ENCODE data around the gene KRTAP4-11. TPM values are rescaled to one million over a fixed set of nuclear protein-coding genes. Genes with fewer than 3 reads are reported as not detected.

Gene KRTAP4-11
- total RNA-seq, 2 experiments from 2014 or later, result not detected

- H3K4me3 ChIP-seq (ENCODE audit: low read length), result no peak overlapping the region
- no peak overlapping the region for H3K4me3 Mint-ChIP-seq
- H3K36me3 ChIP-seq (ENCODE audit: insufficient read depth, low read length), result no peaks in the 10 kb centered on the region
- H3K36me3 Mint-ChIP-seq (ENCODE audit: low read depth), result no peaks in the 10 kb centered on the region
- H3K27ac ChIP-seq (ENCODE audit: low read depth in 1 of 2, low read length in 2 of 2), result no peak overlapping the region
- no peaks in the 10 kb centered on the region for H3K9me3 Mint-ChIP-seq
- H3K4me1 Mint-ChIP-seq (ENCODE audit: low read depth), result peaks cover 4% of the 10 kb centered on the region
- TF ChIP-seq CTCF (IDR thresholded peaks at IDR 0.05), result no peak
- H3K27ac Mint-ChIP-seq, result no peak overlapping the region
- H3K27me3 Mint-ChIP-seq, result peaks cover 22% of the 10 kb centered on the region
- H3K9me3 ChIP-seq (ENCODE audit: control insufficient read depth in 1 of 2, insufficient read depth in 1 of 2, low read length in 2 of 2), result no peaks in the 10 kb centered on the region
- intact Hi-C loops (cut with DNase I, micrococcal nuclease), result no loop called here
- no peak for ATAC-seq (ENCODE audit: poor library complexity)
- no peaks in the 10 kb centered on the region for H3K27me3 ChIP-seq (ENCODE audit: control insufficient read depth in 1 of 2, insufficient read depth in 2 of 2, low read length in 2 of 2)
- CTCF ChIA-PET, result no interaction called here
- no peaks in the 10 kb centered on the region for H3K4me1 ChIP-seq (ENCODE audit: insufficient read depth, low read length)
- POLR2A ChIA-PET, result no interaction called here
- no peak for DNase-seq
These were observed 35.7 kb upstream of the KRTAP4-11 start for GRCh38 chr17:41153856-41154255.

GRCh38 chr17:41151525-41151924, 33.4 kb upstream of the KRTAP4-11 start:
- TF ChIP-seq CTCF (IDR thresholded peaks at IDR 0.05), result no peak
- DNase-seq (no peak), ATAC-seq (ENCODE audit: poor library complexity) (no peak)
- ChIA-PET POLR2A (interaction anchor here (0.7 kb wide), 1 partner anchor 27 kb away, joined by 3 read pairs; the partner anchor contains the start of gene KRTAP4-12), CTCF (no interaction called here)
- H3K36me3 Mint-ChIP-seq (ENCODE audit: low read depth), result no peaks in the 10 kb centered on the region
- Histone ChIP-seq H3K27me3 (ENCODE audit: control insufficient read depth in 1 of 2, insufficient read depth in 2 of 2, low read length in 2 of 2) (no peaks in the 10 kb centered on the region), H3K27ac (ENCODE audit: low read depth in 1 of 2, low read length in 2 of 2) (no peak overlapping the region), H3K9me3 (ENCODE audit: control insufficient read depth in 1 of 2, insufficient read depth in 1 of 2, low read length in 2 of 2) (no peaks in the 10 kb centered on the region), H3K4me3 (ENCODE audit: low read length) (no peak overlapping the region), H3K36me3 (ENCODE audit: insufficient read depth, low read length) (no peaks in the 10 kb centered on the region), H3K4me1 (ENCODE audit: insufficient read depth, low read length) (no peaks in the 10 kb centered on the region)
- no peak overlapping the region for H3K4me3 Mint-ChIP-seq
- peaks cover 4% of the 10 kb centered on the region for H3K4me1 Mint-ChIP-seq (ENCODE audit: low read depth)
- no peak overlapping the region for H3K27ac Mint-ChIP-seq
- H3K27me3 Mint-ChIP-seq, result peaks cover 18% of the 10 kb centered on the region
- H3K9me3 Mint-ChIP-seq, result no peaks in the 10 kb centered on the region
- intact Hi-C loops (cut with DNase I, micrococcal nuclease), result no loop called here

GRCh38 chr17:41150026-41150425, 31.9 kb upstream of the KRTAP4-11 start:
- no peaks in the 10 kb centered on the region for H3K36me3 Mint-ChIP-seq (ENCODE audit: low read depth)
- Histone ChIP-seq H3K36me3 (ENCODE audit: insufficient read depth, low read length) (no peaks in the 10 kb centered on the region), H3K27me3 (ENCODE audit: control insufficient read depth in 1 of 2, insufficient read depth in 2 of 2, low read length in 2 of 2) (no peaks in the 10 kb centered on the region), H3K27ac (ENCODE audit: low read depth in 1 of 2, low read length in 2 of 2) (no peak overlapping the region), H3K4me1 (ENCODE audit: insufficient read depth, low read length) (no peaks in the 10 kb centered on the region), H3K9me3 (ENCODE audit: control insufficient read depth in 1 of 2, insufficient read depth in 1 of 2, low read length in 2 of 2) (no peaks in the 10 kb centered on the region), H3K4me3 (ENCODE audit: low read length) (no peak overlapping the region)
- H3K27ac Mint-ChIP-seq, result no peak overlapping the region
- H3K4me1 Mint-ChIP-seq (ENCODE audit: low read depth), result peaks cover 4% of the 10 kb centered on the region
- H3K4me3 Mint-ChIP-seq, result no peak overlapping the region
- ATAC-seq (ENCODE audit: poor library complexity), result no peak
- CTCF ChIA-PET, result no interaction called here
- no peaks in the 10 kb centered on the region for H3K9me3 Mint-ChIP-seq
- H3K27me3 Mint-ChIP-seq, result peaks cover 13% of the 10 kb centered on the region
- POLR2A ChIA-PET, result no interaction called here
- no peak for TF ChIP-seq CTCF (IDR thresholded peaks at IDR 0.05)
- intact Hi-C loops (cut with DNase I, micrococcal nuclease), result no loop called here
- DNase-seq, result no peak
